SK-N-DZ (cell line): ENCODE results near the gene SLC9A9. TPM values are rescaled to one million over a fixed set of nuclear protein-coding genes. Genes with fewer than 3 reads are reported as not detected.
"Not testable (repeated sequence)": the region's sequence is repeated elsewhere in the genome, so short reads cannot be mapped to it uniquely, and the experiment has no call there.

Source experiments
- DNase-seq: peaks from one replicate; pipeline ENCODE4 v3.0.0-alpha.2; 2015; ENCODE audit warnings: low spot score
- polyA plus RNA-seq, 2 experiments: library from polyadenylated mRNA; depleted of rRNA; stranded (reverse); fragments of >200 nt; gene quantifications; 2 replicates each; pipeline ENCODE4 v1.2.3, GENCODE V29; 2014

Gene SLC9A9
- 1.2 and 3.3 TPM in 2 replicates for polyA plus RNA-seq (2014; cell fraction: cytosol; rRNA removed)
- polyA plus RNA-seq (2014; cell fraction: nucleus; rRNA removed): 0.14 and 5.7 TPM in 2 replicates

DNA sequence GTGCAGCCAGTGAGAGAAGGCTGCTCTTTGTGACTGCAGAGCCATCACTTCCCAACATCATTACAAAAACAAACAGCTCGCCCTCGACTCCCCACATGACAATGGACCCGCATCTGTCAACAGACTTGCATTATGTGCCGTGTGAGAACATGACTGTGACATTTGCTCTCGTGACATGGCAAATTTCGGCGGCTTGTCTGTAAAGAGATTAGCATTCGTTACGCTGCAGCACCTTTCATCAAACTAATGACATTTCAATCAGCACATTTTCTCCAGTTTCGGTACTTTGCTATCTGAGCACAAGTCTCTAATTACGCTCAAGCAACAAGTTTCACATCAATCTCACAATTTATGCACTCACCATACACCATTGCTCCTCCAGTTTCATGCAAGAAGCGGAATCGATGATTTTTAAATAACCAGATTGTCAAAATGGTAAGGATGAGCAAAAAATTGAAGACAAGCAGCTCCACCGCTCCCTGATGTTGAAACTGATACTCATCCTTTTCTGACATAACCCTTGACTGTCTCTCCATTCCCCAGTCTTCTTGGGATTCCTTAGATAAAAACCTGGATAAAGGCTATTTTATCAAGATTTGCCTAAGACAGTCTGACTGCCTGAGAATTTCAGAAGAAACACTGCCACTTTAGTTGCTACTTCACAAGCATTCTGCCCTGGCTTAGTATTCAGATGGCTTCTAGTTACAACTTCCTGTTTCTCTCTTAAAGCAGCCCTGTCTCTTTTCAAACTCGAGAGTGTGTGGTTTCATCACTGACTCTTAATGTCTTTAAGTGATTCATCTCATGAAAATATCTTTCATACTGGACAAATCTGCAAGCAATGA, at the start of gene SLC9A9:
Gene SLC9A9, minus strand, starts transcription at position 682 of the 845 bp plus-strand sequence. Its CDS starts 146 bp downstream, at position 536.
- peak; percentile 17 for DNase-seq

DNA sequence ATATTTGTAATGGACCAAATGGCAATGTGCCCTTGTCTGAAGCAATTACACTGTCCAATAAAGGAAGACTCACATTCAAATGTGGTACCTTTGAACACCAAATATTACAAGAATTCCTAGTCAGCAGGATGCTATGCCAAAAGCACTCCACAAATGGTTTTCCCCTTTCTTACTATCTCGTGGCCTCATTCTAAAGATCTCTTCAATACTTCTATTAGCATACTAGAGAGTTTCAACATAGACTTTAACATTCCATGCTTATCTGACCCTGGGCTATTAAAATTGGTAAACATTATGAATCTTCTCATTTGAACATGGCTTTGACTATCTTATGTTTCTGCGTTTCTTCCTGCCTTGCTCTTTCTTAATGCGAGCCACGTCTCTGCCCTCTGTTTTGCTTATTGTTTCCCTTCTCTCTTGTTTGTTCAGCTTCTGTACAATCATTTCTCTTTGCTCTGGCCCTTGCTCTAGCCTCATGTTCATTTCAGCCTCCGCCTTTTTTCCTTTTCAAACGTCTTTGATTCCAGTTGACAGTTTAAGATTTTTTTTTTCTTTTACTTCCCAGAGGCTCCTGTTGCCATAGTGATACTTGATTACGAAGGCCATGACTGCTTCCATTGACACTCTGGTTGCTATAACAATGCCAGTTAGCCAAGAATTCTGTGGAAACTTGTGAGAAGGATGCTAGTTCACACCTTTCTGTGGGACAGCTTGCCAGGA, 49.5 kb upstream of the SLC9A9 start:
- no peak for DNase-seq

DNA sequence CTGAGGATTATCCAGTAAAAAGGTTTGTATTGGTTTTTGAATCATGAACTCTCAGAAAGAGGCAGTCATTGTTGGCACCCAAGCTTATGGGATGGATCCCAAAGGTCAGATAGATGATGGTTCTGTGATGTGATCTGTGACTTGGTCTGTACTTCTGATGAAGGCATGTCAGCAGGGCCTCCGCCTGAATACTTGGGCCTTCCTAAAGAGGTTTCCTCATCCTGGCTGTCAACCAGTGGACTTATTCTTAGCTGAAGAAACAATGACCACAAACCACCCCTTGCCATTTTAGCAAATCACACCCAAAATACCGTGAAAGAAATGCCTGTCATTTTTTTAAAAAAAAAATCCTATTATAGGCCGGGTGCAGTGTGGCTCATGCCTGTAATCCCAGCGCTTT, 48.2 kb upstream of the SLC9A9 start:
- DNase-seq: no peak

DNA sequence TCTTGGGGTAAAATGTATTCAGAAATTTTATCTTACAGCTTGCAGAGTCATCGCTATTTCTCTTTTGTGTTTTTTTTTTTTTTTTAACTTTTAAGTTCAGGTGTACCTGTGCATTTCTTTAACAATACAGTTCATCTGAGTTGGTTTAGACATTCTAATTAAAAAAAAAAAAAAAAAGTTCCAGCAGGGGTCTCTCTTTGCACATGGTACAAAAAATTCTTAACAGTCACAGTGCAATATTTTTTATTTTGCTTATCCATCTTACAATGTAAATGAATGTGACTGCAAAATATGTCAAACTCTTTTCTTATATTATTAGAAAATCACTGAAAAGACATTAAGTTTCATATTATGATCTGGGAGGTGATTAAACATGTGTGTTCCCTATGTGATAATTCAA, 47.5 kb upstream of the SLC9A9 start:
- peak; percentile 26 for DNase-seq

DNA sequence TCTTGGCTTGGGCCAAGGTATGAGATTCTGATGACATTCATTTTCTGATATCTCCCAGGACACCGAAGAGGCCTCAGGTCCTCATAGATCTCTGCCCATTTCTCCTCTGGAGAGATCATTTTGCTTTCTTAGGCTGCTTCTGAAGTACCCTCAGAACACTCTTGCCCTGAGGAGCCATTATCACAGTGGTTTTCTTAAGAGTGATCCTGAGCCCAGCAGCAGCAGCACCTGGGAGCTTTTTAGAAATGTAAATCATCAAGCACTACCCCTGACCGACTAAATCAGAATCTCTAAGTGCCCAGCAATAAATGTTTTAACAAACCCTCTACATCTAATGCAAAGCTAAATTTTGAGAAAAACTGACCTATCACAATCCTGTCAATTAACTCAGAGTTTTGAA, 40.6 kb upstream of the SLC9A9 start:
- no peak for DNase-seq

DNA sequence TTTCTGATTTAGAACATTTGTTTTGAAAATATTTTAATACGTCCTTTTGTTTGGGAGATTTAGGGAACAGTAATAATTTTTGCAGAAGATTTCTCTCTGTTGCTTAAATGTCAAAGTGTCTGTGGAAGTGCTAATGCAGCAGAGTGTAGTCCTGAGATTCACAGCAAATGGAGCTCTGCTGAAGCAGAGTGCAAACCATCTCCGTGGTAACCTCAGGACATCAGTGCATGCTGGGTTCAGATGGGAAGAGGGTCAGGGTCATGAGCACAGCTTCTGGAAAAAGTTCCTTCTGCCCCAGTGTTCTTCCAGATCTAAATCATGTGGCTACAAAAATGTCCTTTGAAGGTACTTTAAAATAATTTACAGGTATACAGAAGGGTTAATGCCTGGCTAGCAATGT, 39.9 kb upstream of the SLC9A9 start:
- DNase-seq: no peak

DNA sequence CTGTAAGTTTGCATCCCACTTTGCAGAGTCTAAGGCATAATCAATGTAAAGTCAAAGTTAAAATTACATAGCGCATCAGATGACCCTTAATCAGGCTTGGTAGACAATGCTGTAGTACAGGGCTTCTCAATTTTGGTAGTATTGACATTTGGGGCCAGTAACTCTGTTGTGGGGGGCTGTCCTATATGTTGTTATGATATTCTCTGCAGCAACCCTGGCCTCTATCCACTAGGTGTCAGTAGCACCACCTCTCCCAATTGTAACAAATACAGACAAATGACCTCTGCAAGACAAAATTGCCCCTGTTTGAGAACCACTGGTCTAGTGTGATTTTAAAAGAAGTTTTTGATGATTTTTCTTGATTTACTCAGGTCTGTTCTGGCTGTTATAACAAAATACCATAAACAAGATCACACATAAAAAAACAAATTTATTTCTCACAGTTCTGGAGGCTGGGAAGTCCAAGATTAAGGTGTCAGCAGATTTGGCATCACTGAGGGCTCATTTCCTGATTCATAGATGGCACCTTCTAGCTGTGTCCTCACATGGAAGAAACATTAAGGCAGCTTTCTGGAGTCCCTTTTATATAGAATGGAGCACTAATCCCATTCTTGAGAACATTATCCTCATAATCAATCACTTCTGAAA, 37.6 kb upstream of the SLC9A9 start:
- peak; percentile 58 for DNase-seq

DNA sequence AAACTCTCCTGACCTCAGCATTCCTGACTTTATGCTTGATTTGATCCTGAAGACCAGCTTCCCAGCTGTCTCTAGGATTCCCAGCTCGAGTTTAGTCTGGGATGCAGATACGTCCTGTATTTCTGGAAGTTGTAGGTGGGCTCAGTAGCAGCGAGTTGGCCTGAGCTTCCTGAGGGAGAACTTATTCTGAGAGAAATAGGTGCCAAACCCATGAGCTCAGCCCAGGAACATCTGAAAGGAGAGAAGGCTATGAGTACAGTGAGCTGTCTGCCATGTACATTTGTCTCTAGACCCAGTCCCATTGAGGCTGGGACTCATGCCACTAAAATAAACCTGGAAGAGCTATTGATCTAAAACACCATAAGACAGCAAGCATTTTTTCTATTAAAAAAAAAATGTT, 36.6 kb upstream of the SLC9A9 start:
- DNase-seq: no peak

DNA sequence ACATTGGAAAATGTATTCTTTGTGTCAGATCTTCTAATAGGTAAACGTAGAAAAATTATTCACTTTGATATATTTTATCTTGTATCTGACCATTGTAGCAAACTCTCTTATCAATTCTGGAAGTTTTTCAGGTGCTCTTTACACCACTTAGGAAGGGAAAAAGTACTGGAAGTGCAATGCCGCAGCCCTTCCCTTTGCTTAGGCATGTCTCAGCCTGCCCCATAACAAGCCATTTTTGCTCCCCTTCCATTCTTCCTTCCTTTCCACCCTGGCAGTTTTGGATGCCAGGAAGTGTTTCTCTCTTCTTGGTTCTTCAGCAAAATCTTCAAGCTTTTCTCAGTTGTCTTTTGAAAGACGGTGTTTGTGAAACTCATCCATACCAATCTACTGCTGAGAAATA, 34.9 kb upstream of the SLC9A9 start:
- no peak for DNase-seq

DNA sequence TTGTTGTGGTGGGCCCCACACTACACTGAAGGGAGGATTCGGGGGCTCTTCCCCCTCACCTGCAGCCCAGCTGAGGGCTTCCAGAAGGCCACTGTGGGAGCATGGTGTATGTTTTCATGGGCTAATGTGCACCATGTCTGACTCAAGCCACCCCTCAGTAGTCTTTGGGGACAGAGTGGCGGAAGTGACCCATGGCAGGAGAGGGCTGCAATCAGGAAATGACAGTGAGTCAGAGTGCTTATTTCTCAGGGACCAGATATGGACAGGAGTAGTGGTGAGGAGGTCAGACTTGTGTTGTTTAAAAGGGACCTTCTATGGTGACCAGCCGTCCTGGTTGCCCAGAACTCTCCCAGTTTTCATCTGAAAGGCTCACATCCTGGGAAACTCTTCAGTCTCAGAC, 32.8 kb upstream of the SLC9A9 start:
- no peak for DNase-seq

DNA sequence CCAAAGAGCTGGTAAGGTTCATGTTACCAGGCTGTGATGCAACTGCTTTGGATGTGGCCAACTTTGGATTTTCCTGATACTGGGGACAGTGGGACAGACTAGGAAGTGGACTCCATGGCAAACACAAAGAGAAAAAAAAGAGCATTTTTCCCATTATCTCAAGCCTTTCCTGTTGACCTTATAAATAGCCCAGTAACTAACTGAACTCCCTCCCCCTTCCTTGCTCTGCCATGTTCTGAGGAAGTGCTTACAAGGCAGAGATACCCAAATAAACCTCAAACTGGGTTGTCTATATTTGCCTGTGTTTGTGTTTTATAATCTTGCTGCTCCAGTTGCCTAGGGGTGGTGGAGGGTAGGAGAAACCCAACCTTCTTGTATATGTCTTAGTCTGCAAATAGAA, 27.3 kb upstream of the SLC9A9 start:
- no peak for DNase-seq

DNA sequence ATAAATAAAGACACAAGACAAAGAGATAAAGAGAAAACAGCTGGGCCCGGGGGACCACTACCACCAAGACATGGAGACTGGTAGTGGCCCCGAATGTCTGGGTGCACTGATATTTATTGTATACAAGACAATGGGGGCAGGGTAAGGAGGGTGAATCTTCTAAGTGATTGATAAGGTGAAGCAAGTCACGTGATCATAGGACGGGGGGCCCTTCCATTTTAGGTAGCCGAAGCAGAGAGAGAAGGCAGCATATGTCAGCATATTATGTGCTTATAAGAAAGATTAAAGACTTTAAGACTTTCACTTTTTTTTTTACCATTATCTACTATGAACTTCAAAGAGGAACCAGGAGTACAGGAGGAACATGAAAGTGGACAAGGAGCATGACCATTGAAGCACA, 25.3 kb upstream of the SLC9A9 start:
- not testable (repeated sequence) for DNase-seq

DNA sequence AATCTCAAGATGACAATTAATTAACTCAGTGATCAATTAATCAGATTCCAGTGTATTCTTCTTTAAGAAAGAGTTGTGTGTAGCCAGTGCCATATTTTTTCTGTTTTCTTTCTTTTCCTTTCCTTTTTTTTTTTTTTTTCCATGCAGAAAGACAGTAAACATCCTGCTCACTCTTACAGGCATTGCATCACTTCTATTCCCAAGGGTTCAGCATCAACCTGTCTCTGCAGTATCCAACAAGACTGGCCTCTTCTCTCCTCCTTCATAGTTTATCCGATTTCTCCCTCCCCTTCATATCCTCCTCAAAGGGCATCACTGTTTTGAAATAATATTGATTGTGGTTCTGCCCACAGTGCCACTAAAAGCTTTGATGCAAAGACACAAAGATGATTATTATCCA, 17.0 kb upstream of the SLC9A9 start:
- DNase-seq: no peak

DNA sequence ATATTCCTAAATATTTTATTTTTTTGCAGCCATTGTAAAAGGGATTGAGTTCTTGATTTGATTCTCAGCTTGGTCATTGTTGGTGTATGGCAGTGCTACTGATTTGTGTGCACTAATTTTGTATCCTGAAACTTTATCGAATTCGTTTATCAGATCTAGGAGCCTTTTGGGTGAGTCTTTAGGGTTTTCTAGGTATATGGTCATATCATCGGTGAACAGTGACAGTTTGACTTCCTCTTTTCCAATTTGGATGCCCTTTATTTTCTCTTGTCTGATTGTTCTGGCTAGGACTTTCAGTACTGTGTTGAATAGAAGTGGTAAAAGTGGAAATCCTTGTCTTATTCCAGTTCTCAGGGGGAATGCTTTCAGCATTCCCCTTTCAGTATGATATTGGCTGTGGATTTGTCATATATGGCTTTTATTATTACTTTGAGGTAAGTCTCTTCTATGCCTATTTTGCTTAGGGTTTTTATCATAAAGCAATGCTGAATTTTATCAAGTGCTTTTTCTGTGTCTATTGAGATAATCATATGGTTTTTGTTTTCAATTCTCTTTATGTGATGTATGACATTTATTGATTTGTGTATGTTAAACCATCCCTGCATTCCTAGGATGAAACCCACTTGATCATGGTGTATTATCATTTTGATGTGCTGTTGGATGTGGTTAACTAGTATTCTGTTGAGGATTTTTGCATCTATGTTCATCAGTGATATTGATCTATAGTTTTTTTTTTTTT, 11.4 kb upstream of the SLC9A9 start:
- DNase-seq: no peak

DNA sequence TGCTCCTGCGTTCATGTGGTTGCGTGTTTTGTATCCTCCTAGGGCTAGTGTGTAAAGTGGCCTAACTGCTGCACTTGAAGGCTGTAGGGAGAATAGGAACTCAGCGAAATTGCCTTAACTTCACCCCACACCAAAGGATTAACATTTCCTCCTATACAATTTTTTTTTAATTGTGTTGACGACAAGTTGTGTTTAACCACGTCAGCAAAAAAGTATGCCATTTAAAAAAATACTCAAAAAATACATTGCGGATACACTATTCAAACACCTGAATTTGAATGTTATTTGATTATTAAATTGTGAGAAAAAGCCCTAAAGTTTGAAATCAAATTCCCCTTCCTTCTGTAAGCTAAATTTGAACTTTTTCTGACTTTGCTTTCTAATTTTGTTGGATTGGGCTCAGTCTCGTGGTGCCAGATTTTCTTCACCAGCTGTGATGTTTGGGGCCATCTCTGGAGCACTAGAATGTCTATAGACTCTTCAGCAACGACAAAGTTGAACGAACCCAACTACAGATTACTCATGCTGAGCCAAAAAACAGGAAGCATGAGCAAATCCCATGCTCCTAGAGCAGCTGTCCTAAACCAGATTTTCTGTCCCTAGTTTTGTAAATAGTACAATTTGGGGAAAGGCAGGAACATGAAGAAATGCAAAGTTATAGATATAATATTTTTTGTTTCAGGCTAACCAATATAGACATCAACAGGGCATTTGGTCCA, 8.1 kb upstream of the SLC9A9 start:
- DNase-seq: no peak

DNA sequence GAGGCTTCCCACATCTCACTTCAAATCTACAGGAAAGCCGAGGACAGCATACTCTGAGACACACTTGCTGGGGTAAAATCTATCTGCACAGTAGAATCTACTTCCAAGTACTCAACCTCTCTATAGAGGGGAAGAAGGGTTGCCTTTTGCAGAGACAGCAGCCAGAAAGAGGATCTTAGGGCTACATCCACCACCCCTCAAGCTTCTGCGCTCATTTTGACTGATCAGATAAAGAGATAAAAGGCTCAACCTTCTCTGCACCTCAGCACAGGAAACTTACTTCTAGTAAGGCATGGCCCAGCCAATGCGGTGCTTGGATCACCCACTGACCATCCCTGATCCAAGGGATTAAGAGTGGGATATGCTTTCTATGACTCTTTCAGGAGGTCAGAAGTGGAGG, 6.9 kb upstream of the SLC9A9 start:
- no peak for DNase-seq

DNA sequence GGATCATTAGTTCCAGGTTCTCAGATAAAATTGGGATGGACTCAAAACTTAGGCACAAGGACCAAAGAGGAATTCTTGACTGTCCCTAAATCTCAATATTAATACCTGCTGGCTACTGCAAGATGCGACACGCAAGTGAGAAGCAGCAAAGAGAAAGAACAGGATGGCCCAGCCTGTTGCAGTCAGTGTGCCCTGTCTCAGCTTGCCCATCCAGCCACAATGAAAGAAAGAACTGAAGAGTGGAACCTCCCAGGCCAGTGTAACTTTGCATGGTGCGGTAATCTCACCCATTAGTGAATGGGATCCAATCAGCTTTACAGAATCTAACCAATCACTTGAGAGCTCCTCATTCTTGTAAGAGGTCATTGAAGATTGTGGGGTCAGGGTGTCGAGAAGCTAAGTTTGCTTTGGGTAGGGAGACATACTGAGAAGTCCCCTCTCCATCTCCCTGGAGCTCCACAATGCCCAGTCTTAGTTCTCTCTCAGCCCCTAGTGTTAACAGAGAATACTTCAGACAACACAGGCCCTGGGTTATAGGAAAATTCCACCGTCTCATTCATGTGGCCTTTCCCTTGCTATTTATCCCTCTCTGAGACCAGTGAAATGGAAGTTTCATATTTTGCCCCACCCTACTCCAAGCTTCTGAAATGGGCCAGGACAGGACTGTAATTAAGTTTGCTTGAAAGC, 3.2 kb upstream of the SLC9A9 start:
- DNase-seq: no peak

DNA sequence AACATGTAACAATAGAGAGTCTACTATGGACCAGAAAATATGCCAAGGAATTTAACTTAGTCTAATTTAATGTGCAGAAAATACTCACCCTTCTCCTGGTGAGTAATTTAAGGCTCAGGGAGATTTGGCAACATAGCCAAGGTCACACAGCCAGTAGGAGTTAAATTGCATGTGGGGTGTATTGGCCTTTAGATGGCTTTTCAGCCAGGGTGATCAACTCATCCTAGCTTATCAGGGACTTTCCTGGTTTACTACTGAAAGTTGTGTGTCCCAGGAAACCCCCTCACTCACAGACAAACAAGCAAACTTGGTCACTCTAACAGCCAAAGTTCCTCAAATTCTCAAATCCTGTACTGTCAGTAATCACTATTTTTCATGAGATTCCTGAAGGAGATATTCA, 2.6 kb upstream of the SLC9A9 start:
- DNase-seq: no peak

DNA sequence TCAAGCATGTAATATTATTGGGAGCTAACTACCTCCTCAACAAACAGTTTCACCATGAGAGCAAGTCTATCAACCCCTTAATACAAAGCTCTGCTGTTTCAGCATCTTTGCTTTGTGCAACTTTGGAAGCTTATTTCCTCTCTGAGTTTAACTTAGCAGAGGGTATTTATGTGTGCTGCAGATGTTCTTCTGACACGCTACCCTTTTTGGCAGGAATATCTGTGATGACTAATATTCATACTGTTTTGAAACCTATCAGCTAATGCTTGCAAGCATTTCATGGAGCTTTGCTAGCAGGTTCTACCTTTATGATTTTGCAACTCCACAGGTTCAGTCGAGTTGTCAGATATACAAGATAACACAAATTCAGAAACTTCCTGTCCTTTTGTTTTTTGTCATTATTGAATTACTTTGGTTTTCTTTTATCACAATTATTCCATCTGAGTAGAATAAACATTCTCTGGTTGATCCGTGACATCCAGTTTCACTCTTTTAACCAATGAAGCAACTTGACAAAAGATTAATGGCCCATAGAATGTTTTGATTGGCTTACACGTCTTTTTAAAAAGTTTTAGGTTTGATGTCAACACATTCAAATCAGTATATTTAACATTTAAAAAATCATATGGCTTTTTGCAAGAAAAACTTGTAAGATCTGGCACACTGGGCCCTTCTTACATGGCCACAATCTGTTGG, 1.7 kb upstream of the SLC9A9 start:
- no peak for DNase-seq

DNA sequence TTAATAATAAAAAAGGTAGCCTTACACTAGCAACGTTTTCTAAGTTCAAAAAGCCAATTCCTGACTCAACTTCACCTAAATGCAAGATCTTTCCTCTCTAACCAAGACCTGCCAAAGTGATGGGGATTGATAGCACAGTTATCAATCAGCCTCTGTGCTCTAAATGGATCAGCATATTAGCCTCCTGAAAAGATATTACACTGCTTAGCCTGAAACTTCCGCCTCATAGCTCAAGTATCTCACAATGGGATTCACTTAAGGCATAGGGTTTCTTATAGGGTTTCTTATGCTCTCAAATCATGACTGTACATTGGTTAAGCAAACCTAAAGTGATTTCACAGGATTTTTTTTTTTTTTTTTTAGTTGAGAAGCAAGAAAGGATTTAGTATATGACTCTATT, 436 bp upstream of the SLC9A9 start:
- DNase-seq: no peak
